IPS-11a (cell line): Measurements from ENCODE around the gene ATG10.
"Not testable (repeated sequence)": the region's sequence is repeated elsewhere in the genome, so short reads cannot be mapped to it uniquely, and the experiment has no call there.

ENCODE experiments used
- H3K4me3 ChIP-seq: one replicate; pipeline ENCODE4 v1.5.1; 2013; ENCODE audit warnings: low read depth, low read length, control low read depth

ATG10 gene

DNA sequence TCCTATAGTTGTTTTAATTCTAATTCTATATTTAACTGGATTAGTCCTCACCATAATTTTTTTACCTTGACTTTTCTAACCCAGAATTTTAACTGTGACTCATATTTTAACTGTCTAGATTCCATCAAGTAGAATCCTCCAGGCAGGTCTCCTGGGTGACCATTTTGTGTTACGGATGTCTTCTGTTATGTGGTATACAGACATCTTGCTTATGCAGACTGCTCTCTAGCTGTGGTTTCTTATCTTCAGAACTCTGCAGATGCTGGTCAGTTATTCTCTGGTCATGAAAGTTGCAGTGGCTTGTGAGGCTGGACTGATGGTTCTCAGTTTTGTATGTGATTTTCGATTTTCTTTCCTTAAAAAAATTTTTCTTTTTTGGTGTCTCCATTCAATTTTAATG lies 139.4 kb downstream of the ATG10 start:
- H3K4me3 ChIP-seq: no peak overlapping the region

DNA sequence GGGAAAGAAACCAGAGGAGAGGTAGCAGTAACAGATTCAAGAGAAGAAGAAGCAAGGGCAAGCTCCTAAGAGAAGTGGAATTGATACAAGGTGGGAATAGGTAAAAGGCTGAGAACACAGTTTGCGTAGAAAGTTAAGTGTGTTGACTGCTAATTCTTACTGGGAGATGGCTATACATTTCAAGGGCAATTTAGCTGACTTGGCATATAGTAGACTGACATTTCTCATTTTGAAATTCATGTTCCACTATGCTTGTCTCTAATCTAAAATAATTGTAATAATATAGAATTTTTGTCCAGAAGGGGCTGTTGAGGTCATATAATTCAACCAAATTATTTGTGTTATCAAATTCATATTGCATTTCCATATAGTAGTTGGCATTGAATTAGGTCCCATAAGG lies 144.0 kb downstream of the ATG10 start:
- no peak overlapping the region for H3K4me3 ChIP-seq

DNA sequence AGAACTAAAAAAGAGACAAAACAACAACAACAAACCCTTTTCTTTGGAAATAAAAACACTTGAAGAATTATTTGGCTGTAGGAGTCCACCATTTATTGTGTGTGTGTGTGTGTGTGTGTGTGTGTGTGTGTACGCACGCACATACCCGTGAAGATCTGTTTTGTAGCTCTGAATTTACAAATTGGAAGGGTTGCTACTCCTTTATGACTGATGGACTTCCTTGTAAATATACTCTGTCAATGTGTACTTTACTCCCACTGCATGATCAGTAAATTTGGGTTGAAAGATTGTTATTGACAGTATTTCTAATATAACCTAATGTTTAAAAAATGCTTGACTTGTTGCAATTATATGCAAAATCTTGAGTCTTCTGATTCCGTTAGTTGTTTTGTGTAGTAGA lies 148.1 kb downstream of the ATG10 start:
- H3K4me3 ChIP-seq: no peak overlapping the region

DNA sequence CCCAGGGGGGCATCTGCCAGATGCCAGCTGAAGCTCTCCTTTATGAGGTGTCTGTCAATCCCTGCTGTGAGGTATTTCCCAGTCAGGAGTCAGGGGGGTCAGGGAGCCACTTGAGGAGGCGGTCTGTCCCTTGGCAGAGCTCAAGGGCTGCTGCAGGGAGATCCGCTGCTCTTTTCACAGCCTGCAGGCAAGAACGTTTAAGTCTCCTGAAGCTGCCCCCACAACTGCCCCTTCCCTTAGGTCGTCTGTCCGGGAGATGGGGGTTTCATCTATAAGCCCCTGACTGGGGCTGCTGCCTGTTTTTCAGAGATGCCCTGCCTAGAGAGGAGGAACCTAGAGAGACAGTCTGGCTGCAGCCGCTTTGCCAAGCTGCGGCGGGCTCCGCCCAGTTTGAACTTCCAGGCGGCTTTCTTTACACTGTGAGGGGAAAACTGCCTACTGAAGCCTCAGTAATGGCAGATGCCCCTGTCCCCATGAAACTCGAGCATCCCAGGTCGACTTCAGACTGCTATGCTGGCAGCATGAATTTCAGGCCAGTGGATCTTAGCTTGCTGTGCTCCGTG lies 158.0 kb downstream of the ATG10 start:
- no peak overlapping the region for H3K4me3 ChIP-seq

DNA sequence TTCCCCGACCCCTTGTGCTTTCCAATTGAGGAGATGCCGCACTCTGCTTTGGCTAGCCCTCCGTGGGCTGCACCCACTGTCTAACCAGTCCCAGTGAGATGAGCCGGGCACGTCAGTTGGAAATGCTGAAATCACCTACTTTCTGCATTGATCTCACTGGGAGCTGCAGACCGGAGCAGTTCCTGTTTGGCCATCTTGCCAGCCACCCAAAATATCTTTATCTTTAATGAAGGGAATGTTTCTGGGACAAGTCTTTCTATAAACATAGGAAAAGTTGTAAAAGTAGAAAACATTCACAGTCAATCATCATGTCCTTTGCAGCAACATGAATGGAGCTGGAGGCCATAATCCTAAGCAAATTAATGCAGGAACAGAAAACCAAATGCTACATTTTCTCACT lies 158.8 kb downstream of the ATG10 start:
- H3K4me3 ChIP-seq: no peak overlapping the region

DNA sequence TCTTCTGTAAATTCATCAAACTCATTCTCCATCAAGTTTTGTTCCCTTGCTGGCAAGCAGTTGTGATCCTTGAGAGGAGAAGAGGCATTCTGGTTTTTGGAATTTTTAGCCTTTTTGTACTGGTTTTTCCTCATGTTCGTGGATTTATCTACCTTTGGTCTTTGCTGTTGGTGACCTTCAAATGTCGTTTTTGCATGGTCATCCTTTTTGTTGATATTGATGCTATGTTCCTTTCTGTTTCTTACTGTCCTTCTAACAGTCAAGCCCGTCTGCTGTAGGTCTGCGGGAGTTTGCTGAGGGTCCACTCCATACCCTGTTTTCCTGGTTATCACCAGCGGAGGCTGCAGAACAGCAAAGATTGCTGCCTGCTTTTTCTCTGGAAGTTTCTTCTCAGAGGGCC lies 165.4 kb downstream of the ATG10 start:
- no peak overlapping the region for H3K4me3 ChIP-seq

DNA sequence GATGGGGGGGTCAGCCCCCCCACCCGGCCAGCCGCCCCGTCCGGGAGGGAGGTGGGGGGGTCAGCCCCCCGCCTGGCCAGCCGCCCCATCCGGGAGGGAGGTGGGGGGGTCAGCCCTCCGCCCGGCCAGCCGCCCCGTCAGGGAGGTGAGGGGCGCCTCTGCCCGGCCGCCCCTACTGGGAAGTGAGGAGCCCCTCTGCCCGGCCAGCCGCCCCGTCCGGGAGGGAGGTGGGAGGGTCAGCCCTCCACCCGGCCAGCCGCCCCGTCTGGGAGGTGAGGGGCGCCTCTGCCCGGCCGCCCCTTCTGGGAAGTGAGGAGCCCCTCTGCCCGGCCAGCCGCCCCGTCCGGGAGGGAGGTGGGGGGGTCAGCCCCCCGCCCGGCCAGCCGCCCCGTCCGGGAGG lies 168.0 kb downstream of the ATG10 start:
- H3K4me3 ChIP-seq: not testable (repeated sequence)

DNA sequence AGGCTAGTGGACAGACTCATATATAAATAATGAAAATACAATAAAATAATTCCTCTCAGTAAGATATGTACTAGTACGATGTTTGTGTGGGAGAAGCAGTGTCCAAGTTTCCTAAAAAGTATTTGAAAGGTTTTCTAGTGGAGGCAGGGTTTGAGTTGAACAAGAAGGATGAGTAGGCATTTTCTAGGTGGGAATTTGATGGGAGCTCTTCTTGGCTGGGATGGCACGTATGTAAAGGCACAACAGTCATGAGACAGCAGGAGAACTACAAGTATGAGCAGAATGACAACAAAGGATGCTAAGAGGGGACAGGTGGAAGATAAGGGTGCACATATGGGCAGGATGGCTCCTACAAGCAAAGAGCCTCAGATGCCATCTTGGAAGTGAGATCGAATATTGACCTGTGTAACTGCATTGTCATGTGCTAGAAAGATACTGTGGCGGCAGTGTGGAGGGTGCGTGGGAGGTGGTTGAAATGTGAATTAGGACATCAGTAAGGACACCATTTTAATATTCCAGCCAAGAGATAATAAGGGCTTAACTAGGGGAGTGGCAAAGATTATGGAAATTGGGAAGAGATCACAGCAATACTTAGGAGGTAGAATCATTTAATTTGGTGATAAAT lies 170.5 kb downstream of the ATG10 start:
- H3K4me3 ChIP-seq: no peak overlapping the region

DNA sequence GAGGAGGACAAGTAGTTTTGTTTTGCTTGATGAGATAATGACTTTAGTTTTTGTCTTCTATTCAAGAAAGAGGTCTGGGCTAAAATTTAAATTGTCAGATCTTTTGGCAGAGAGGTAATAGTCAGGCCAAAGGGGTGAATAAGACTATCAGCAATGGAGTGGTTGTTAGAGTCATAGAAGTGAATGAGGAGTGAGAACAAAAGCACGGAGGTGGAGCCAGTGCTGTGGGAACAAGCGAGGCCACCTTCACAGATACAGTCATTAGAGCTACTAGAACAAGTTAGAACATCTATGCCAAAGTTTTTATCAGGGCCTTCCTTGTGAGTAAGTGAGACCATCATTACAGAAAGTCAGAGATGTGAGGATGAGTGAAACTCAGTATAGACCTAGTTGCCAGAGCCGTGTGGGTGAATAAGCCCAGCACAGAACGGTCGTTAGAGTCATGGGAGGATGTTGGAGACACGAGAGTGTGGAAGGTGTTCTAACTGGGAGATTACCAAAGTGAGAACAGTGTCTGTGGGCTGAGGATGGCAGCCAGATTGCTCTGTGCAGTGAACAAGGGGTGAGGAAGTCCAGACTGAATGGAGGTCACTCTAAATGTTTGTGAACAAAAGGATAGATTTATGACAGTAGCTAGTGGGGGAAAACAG lies 171.2 kb downstream of the ATG10 start:
- no peak overlapping the region for H3K4me3 ChIP-seq

DNA sequence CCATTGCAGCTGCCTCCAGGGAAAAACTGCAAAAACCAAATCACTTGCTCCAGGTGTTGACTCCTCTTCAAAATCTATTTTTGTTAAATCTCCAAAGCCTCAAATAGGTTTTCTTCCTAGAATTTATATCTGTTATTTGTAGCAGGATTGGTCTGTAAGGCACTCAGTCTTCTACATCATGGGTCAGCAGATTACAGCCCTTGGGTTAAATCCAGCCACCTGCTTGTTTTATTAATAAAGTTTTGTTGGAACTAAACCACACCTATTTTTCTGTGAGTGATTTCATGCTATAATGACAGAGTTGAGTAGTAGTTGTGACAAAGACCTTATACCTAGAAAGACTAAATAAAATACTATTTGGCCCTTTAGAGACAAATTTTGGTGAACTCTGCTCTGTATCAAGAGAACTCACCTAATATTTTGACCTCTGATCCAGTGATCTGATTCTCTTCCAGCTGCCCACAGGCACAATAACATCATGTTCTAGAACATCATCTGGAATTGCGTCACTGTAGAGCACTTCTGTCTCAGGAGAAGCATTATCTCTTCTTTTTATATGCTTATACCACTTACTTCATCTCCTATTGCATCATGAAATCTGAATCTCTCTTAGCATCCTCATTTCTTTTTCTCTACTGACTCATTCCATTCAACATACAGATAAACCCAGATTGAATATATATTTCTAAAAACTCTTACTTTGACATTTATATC lies 176.2 kb downstream of the ATG10 start:
- no peak overlapping the region for H3K4me3 ChIP-seq

DNA sequence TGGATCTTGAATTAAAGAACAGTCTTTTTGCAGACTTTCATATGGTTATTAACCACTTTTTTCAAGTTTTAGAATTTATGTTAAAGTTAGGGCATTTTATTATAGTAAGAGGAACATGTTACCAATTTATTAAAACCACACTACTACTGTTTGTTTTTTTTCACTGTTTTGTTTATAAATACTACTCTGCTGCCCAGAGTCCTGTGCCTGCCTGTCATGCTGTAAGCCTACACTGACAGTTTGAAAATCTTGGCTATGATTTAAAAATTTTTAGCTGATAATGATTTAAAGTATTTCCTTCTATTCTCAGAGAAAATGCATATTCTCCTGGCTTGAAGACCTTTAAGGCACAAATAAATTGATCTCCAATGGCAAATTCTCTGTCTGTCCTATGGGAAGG lies 177.6 kb downstream of the ATG10 start:
- no peak overlapping the region for H3K4me3 ChIP-seq

DNA sequence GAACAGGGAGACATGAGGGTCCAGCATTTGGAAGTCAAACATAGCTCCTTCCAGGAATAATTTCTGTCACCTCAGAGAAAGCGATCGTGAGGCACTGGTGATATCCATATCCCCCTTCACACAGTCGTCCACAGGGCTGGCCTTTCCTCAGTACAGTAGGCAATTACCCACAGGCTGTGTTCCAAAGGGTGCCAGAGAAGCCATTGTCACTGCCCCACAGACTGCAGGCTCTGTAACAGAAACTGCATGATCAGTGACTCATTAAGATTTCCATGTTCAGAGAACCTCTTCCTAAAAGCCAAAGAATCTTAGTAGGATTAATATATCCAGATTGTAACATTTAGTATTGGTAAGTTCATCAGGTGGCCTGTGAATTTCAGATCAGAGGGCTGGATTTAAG lies 178.7 kb downstream of the ATG10 start:
- no peak overlapping the region for H3K4me3 ChIP-seq

DNA sequence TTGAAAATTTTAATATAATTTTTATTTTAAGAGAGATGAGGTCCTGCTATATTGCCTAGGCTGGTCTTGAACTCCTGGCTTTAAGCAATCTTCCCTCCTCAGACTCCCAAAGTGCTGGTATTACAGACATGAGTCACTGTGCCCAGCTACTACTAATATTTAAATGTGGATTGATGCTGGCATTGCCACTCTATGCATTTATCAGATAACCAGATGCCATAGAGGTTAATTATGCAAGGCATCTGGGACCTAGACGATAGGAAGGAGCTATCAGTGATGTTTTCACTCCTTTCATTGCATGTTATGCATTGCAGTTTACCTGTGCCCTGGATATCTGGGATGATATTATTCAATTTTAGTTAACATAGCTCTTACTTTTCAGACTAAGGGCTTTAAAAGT lies 179.4 kb downstream of the ATG10 start:
- H3K4me3 ChIP-seq: no peak overlapping the region

DNA sequence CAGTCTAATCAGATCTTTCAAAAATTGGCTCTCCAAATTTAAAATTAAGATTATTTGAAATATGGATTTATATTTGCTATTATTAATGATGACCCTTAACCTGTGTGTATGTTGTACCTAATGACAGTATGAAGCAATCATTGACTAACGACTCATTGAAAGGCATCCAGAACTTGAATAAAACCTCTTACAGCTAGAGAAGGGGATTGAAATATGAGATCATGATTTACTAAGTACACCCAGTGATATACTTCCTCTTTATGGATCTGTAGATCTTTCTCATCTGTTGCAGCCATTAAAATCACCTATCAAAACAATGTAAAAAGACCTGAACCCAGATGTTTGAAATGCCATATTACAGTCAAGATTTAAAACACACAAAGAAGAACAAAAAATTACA lies 179.8 kb downstream of the ATG10 start:
- H3K4me3 ChIP-seq: no peak overlapping the region

DNA sequence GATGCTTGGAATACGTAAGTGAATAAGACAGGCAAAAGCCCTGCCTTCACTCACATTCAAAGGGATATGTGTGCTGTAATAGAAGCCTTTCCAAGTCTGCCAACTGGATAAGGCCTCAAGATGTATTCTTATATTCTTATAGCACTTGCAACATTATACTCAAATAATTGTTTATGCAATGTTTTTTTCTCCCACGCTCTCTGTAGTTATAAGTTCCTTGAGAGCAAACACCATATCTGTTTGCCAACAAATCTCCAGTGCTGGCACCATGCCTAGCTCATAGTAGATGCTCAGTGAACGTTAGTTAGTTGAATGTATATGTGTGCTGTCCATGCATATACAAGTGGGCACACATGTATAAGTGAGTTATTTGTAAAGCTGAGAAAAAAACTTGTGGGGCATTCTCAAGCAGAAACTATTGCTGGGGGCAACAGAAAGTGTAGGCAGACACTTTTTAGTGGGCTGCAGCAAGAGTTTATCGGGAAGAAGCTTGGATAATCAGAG lies 181.2 kb downstream of the ATG10 start:
- H3K4me3 ChIP-seq: no peak overlapping the region

DNA sequence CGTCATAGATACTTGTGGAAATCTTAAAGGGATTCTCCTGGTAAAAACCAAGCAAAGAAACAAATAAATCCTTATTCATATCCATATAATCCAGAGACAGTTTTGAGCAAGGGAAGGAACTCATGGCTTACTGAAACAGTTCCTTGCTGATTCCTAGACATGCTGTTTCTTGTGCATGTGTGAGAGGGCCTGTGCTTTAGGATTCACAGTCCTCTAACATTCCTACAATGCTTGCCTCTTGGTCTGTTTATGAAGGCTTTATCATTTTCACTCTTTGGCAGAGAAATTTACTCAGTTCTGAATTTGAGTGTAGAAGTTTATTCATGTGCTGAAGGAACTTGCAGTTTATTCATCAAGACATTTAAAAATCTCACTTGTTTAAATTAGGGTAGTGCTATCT lies 183.0 kb downstream of the ATG10 start:
- H3K4me3 ChIP-seq: no peak overlapping the region

DNA sequence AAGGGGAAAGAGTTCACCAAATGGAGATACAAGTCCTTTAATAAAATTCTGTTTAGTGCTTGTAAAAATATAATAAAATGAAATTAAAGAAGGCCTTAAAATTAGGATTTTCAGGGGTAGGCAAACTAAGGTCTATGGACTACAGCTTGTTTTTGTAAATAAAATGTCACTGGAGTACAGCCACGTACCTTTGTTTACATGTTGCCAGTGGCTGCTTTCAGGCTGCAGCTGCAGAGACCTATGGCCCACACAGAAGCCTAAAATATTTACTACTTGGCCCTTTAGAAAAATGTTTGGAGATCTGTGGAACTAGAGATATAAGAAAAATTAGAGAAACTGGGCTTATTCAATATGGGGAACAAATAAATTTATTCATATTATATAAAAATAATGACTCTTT lies 183.5 kb downstream of the ATG10 start:
- no peak overlapping the region for H3K4me3 ChIP-seq

DNA sequence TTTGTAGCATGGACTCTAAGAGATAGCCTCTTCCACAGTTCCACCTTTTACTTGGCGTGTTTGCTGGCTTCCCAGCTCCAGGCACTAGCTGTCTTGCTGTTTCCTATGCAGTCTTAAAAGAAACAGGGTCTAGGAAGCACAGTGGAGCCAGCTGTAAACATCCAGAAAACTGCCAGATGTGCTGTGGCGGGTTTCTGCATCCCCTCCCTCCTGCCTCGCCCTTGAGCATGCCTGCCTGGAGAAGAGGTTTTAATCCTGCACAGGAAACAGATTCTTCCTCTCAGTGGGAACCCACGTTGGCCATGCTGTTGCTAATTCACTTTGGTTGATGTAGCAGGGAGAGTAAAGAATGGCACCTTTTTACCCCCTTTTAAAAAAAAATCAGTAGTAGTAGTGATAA lies 185.1 kb downstream of the ATG10 start:
- H3K4me3 ChIP-seq: no peak overlapping the region

DNA sequence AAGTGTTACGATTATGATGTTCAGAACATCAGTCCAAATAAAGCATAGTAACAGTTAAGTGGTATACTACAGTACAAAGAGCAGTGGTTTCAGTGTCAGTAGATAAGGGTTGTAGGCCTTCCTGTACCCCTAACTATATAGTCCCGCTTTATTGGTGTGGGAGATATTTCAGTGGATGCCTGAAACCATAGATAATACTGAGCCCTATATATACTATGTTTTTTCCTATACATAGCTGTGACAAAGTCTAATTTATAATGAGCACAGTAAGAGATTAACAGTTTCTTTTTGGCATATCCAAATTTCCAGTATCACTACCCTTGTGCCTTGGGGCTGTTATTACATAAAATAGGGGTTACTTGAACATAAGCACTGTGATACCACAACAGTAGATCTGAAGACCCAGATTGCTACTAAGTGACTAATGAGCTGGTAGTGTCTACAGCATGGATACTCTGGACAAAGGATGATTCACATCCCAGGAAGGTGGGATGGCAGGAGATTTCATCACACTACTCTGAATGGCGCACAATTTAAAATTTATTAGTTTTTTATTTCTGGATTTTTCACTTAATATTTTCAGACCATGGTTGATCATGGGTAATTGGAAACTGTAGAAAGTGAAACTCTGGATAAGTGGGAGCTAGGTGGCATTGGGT lies 187.1 kb downstream of the ATG10 start:
- H3K4me3 ChIP-seq: no peak overlapping the region

DNA sequence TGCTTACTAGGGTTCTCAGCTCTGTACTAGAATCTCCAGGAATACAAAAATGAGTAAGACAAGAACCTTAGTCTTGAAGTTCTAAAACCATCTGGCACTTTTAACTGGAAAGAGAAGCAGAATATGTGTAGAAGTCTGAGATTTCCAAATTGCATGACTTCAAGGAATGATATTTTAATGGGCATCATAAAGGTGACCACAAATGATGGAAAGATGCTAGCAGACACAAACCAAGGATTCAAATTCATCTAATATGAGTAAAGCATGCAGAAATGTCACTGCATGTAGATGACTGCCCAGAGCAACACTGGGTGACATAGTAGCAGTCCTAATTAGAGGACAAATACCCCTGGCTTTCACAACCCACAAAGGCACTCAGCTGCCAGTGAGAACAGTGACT lies 189.1 kb downstream of the ATG10 start:
- H3K4me3 ChIP-seq: no peak overlapping the region

DNA sequence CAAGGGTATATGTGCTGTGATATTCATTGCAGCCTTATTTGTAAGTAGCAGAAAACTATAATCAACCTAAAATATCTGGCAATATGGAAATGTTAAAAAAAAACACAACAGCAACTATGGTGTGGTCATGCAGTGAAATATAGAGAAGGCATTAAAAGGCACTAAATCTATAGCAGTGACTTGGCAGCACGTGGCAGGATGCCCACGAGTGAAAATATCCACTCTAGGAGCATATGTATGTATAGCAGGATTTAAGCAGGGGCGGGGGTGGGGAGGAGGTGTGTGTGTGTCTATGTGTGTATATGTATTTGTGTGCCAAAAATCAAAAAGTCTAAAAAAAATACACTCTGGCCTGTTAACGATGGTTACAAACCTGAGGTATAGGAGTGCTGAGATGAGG lies 190.8 kb downstream of the ATG10 start:
- H3K4me3 ChIP-seq: no peak overlapping the region
